K562 (cell line): Measurements from ENCODE around the gene HOXC5. TPM values are rescaled to one million over a fixed set of nuclear protein-coding genes. Genes with fewer than 3 reads are reported as not detected.

Experiments used
- ATAC-seq: fragments of 200-7000 bp; cut with Tn5 transposase; 3 replicates; pipeline ENCODE4 v1.9.1; 2020; ENCODE audit warnings: moderate library complexity
- BruUV-seq: library from RNA; stranded (reverse); fragments of 400-500 nt; replicated peaks from 2 replicates; lab custom pipeline; 2021; lab: Mats Ljungman, UMichigan
- CTCF ChIA-PET: fragments of 300-600 bp; formaldehyde crosslinking; extraction: SDS; loops from one replicate; lab custom pipeline; 2021; ENCODE audit warnings: low intra/inter-chr PET ratio; lab: Yijun Ruan, JAX
- POLR2A ChIA-PET: fragments of 300-600, 350-650 bp; sonication (Branson Sonifier 250); formaldehyde crosslinking; extraction: SDS; loops from one replicate; lab custom pipeline; 2021; ENCODE audit warnings: antibody characterized with exemption, inconsistent platforms; lab: Yijun Ruan, JAX
- DNase-seq, 4 experiments: peaks; one replicate each; pipeline versions ENCODE4 v3.0.0 to v3.0.0-alpha.2; 2011 to 2018; ENCODE audit warnings: low spot score in 3 of 4, mixed read lengths in 3 of 4; ENCODE audit errors: extremely low read depth in 1 of 4
- FAIRE-seq: peaks from 2 replicates; lab custom pipeline; 2011; peaks lifted over from hg19 to GRCh38; lab: Jason Lieb, UNC
- H2AFZ ChIP-seq: 2 replicates; pipeline ENCODE4 v1.6.0; 2011; ENCODE audit warnings: low read depth, low read length, control low read depth, inconsistent platforms
- H3K27ac ChIP-seq: fragments of 200-600 bp; 3 replicates; pipeline ENCODE4 v1.8.0; 2011; ENCODE audit warnings: low read depth, mild to moderate bottlenecking, control low read depth, inconsistent platforms, low read length, moderate library complexity, mixed read lengths; ENCODE audit errors: extremely low read depth
- H3K27me3 ChIP-seq, 2 experiments: fragments of 300-600 bp in 1 of 2; 2 replicates in 1 of 2; 3 replicates in 1 of 2; pipeline versions ENCODE4 v1.6.0 to v1.8.0; 2011; ENCODE audit warnings: inconsistent platforms in 2 of 2, low read length in 2 of 2, mild to moderate bottlenecking in 1 of 2, mixed read lengths in 1 of 2, moderate library complexity in 1 of 2; ENCODE audit not compliant: control insufficient read depth in 2 of 2, insufficient read depth in 2 of 2
- H3K36me3 ChIP-seq: fragments of 300-600 bp; 3 replicates; pipeline ENCODE4 v1.8.0; 2011; ENCODE audit warnings: mild to moderate bottlenecking, low read length, inconsistent platforms; ENCODE audit not compliant: control insufficient read depth, insufficient read depth
- H3K4me1 ChIP-seq, 2 experiments: fragments of 200-600 bp in 1 of 2; replicated peaks in 1 of 2; 2 replicates in 1 of 2; 3 replicates in 1 of 2; pipeline versions ENCODE4 v1.5.1 to v1.8.0; 2011; ENCODE audit warnings: inconsistent platforms in 2 of 2, low read length in 2 of 2, mild to moderate bottlenecking in 1 of 2, mixed read lengths in 1 of 2, moderate library complexity in 1 of 2; ENCODE audit not compliant: control insufficient read depth in 2 of 2, insufficient read depth in 2 of 2
- H3K4me2 ChIP-seq: 2 replicates; pipeline ENCODE4 v1.6.1; 2011; ENCODE audit warnings: low read length, control low read depth, inconsistent platforms, mixed read lengths; ENCODE audit not compliant: insufficient read depth
- H3K4me3 ChIP-seq: fragments of 200-600 bp; sonication (generic), shearing (Covaris generic); 2 replicates; pipeline ENCODE4 v1.5.1; 2016; ENCODE audit warnings: control low read depth, inconsistent platforms
- H3K79me2 ChIP-seq: fragments of 200-600 bp; 3 replicates; pipeline ENCODE4 v1.8.0; 2011; ENCODE audit warnings: low read length, inconsistent platforms; ENCODE audit not compliant: control insufficient read depth, insufficient read depth
- H3K9ac ChIP-seq, 2 experiments: 2 replicates each; pipeline versions ENCODE4 v1.6.0 to v1.6.1; 2011; ENCODE audit warnings: low read depth in 2 of 2, low read length in 2 of 2, control low read depth in 1 of 2, inconsistent platforms in 1 of 2, mild to moderate bottlenecking in 1 of 2, mixed read lengths in 1 of 2; ENCODE audit not compliant: insufficient read depth in 1 of 2
- H3K9me1 ChIP-seq: one replicate; pipeline ENCODE4 v1.6.0; 2011; ENCODE audit warnings: inconsistent platforms, mild to moderate bottlenecking, low read length, moderate library complexity; ENCODE audit not compliant: control insufficient read depth, insufficient read depth
- H3K9me3 ChIP-seq: replicated peaks from 2 replicates; pipeline ENCODE4 v1.5.1; 2011; ENCODE audit warnings: low read depth, low read length, inconsistent platforms; ENCODE audit not compliant: control insufficient read depth, insufficient read depth
- H4K20me1 ChIP-seq: replicated peaks from 2 replicates; pipeline ENCODE4 v1.6.1; 2011; ENCODE audit warnings: low read length, inconsistent platforms, mixed read lengths; ENCODE audit not compliant: control insufficient read depth, insufficient read depth
- CHCHD3 ChIP-seq: fragments of 250-450 bp; sonication (Bioruptor Pico); IDR thresholded peaks from 2 replicates; pipeline ENCODE4 v2.1.2; 2022; ENCODE audit warnings: mild to moderate bottlenecking
- KDM5B ChIP-seq: fragments of 200-600 bp; sonication (generic); IDR thresholded peaks from 2 replicates; pipeline ENCODE4 v1.6.1; 2012; ENCODE audit warnings: low read depth, mild to moderate bottlenecking, moderate library complexity, low read length, control low read depth, inconsistent platforms; ENCODE audit not compliant: insufficient replicate concordance
- MCM5 ChIP-seq: fragments of 450-650 bp; IDR thresholded peaks from 2 replicates; pipeline ENCODE4 v1.6.1; 2016; ENCODE audit warnings: low read depth
- NBN ChIP-seq: fragments of 450-650 bp; IDR thresholded peaks from 2 replicates; pipeline ENCODE4 v1.6.1; 2016; ENCODE audit warnings: low read depth, mild to moderate bottlenecking
- POLR2B ChIP-seq: fragments of 450-650 bp; IDR thresholded peaks from 2 replicates; pipeline ENCODE4 v1.6.1; 2018; ENCODE audit warnings: low read depth; ENCODE audit not compliant: partially characterized antibody
- SNIP1 ChIP-seq: fragments of 450-650 bp; IDR thresholded peaks from 2 replicates; pipeline ENCODE4 v1.7.1; 2017; ENCODE audit warnings: low read depth, mild to moderate bottlenecking
- XRCC4 ChIP-seq: IDR thresholded peaks from one replicate; pipeline ENCODE4 v1.6.1; 2011; ENCODE audit not compliant: insufficient read depth, insufficient read length; ENCODE audit errors: extremely low read depth
- ZBTB8A ChIP-seq: fragments of 450-650 bp; IDR thresholded peaks from 2 replicates; pipeline ENCODE4 v1.6.1; 2018; ENCODE audit warnings: mild to moderate bottlenecking, moderate library complexity; ENCODE audit not compliant: partially characterized antibody
- ZNF707 ChIP-seq: fragments of 250-450 bp; sonication (Bioruptor Pico); conservative IDR thresholded peaks from 2 replicates; pipeline ENCODE4 v1.8.0; 2022; ENCODE audit warnings: inconsistent platforms, mild to moderate bottlenecking, moderate library complexity
- ZSCAN32 ChIP-seq: fragments of 450-650 bp; formaldehyde crosslinking; IDR thresholded peaks from 2 replicates; pipeline ENCODE4 v1.4.0; 2020; ENCODE audit warnings: mild to moderate bottlenecking, moderate library complexity
- WGBS: fragments of 100-300 bp; shearing (Covaris generic); methylation state at CpG from one replicate; pipeline ENCODE4 v1.1.6; 2016; ENCODE audit warnings: low coverage, mixed read lengths; ENCODE audit not compliant: insufficient coverage; ENCODE audit errors: missing lambda C conversion rate; 5-methylcytosine and 5-hydroxymethylcytosine counted together
- in situ Hi-C: fragments of 300-500 bp; cut with MboI; formaldehyde crosslinking; loops from 4 replicates; pipeline ENCODE4 v1.15.0; 2018; ENCODE audit warnings: inconsistent platforms, mixed read lengths
- intact Hi-C: fragments of 100-400 bp; cut with micrococcal nuclease; formaldehyde crosslinking; loops from 2 replicates; pipeline ENCODE4 v1.14.2; 2022
- polyA plus RNA-seq, 8 experiments: library from polyadenylated mRNA; depleted of rRNA in 4 of 8; stranded (reverse) in 5 of 8; unstranded in 3 of 8; fragments of >200 nt; fragmentation: Nextera tagmentation in 2 of 8; fragmentation: Illumina TruSeq in 1 of 8; extraction: Ambion mirVana in 2 of 8; extraction: Trizol in 1 of 8; gene quantifications; 2 replicates each; pipeline versions ENCODE4 v1.2.1 to v1.2.3, GENCODE V29; 2011 to 2014; ENCODE audit warnings: inconsistent platforms in 1 of 8, missing spikeins in 1 of 8
- total RNA-seq, 7 experiments: library from RNA; depleted of rRNA in 6 of 7; stranded (reverse); fragments of >200 nt in 6 of 7; fragmentation: Illumina TruSeq in 2 of 7; extraction: Trizol in 2 of 7; gene quantifications; 2 replicates each; pipeline versions ENCODE4 v1.2.1 to v1.2.3, GENCODE V29; 2011 to 2021; ENCODE audit warnings: low replicate concordance in 1 of 7
- TF ChIP-seq, protein P1 (sequence below): fragments of 450-650 bp; IDR thresholded peaks from 2 replicates; pipeline ENCODE4 v1.6.1; 2016

The HOXC5 gene
- total and polyA plus RNA-seq, 9 of the 15 experiments (the other 6 are each of a cell fraction or from before 2014, with no cell fraction given) = 0.10 to 0.44 (median 0.18) TPM; not detected in 4

- H3K36me3 ChIP-seq = no peaks in the 10 kb centered on the region
- DNase-seq (peak; percentile 57 to 69 (median 63)), ATAC-seq (peak; percentile 51), FAIRE-seq (no peak)
- H3K27me3 ChIP-seq = no peaks in the 10 kb centered on the region
- H3K9me1 ChIP-seq = no peaks in the 10 kb centered on the region
- 4% methylated on average over 56 of the region's 87 CpGs for WGBS
- BruUV-seq = TSS peak; percentile 35
- peak within 1 kb of the TSS; percentile 94 to 99 for H3K9ac ChIP-seq
- no peaks in the 10 kb centered on the region for H4K20me1 ChIP-seq
- peak within 1 kb of the TSS; percentile 95 for H3K4me2 ChIP-seq
- peaks cover 38 to 76% of the 10 kb centered on the region in 2 experiments for H3K4me1 ChIP-seq
- in situ Hi-C loops (no loop called here), intact Hi-C loops (no loop called here)
- ChIA-PET POLR2A (interaction anchor here (0.6 to 5.6 kb wide), 18 partner anchors 9 to 288 kb away, joined by 3 to 43 read pairs (median 4); partner anchors contain the start of gene CBX5), CTCF (no interaction called here)
- no peaks in the 10 kb centered on the region for H3K9me3 ChIP-seq
- peak within 1 kb of the TSS; percentile 97 for H2AFZ ChIP-seq
- H3K4me3 ChIP-seq = peak within 1 kb of the TSS; percentile 71
- peaks cover 39% of the 10 kb centered on the region for H3K79me2 ChIP-seq
- peak within 1 kb of the TSS; percentile 94 for H3K27ac ChIP-seq
- TF ChIP-seq POLR2B (no peak), SNIP1 (no peak), CHCHD3 (CRISPR knock-in tag) (no peak), XRCC4 (no peak), NBN (no peak), ZBTB8A (no peak), KDM5B (peak; percentile 73), ZNF707 (no peak), ZSCAN32 (CRISPR knock-in tag) (no peak), MCM5 (no peak)
- TF ChIP-seq, protein P1, sequence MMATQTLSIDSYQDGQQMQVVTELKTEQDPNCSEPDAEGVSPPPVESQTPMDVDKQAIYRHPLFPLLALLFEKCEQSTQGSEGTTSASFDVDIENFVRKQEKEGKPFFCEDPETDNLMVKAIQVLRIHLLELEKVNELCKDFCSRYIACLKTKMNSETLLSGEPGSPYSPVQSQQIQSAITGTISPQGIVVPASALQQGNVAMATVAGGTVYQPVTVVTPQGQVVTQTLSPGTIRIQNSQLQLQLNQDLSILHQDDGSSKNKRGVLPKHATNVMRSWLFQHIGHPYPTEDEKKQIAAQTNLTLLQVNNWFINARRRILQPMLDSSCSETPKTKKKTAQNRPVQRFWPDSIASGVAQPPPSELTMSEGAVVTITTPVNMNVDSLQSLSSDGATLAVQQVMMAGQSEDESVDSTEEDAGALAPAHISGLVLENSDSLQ = no peak
These were observed 32.4 kb upstream of the HOXC5 start, which contains the start of gene HOXC9 for GRCh38 chr12:54000116-54001114. TSS of gene HOXC9 (plus strand) at chr12:54000161. CDS start at chr12:54000189, 28 bp downstream.
